ENCODE data around the gene ID2. TPM values are rescaled to one million over a fixed set of nuclear protein-coding genes. Genes with fewer than 3 reads are reported as not detected.

ID2 gene
- total RNA-seq, 1 experiment from 2014 or later = 90.9 TPM

DNA sequence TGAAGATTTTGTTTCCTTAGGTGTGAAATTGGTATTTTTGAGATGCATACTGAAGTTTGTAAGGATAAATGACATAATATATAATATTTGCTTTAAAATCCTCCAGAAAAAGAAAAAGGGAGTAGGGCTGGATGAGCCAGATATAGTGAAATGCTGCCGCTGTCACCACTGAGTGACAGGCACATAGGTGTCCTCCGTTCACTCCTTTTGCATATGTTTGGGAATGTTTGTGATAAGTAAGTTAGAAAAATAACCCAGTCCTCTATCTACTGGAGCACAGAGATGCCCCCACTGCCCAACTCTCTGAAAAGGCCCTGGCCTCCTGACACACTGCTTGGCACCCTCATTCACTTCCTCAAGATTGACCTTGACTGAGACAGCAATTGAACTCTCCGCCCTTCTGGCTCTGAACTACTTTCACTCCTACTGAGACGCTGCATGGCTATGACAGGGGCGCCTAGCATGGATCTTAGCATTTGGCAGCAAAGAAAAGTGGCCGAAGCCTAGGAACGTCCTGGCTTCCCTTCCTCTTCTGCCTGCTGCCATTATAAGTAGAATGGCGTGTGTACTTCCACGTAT, 10.1 kb downstream of the ID2 start:
- no peaks in the 10 kb centered on the region; the same call in 1 of the 2 replicates for H3K36me3 ChIP-seq (ENCODE audit: control insufficient read depth, insufficient read depth, low read length)
- H3K4me1 ChIP-seq = no peaks in the 10 kb centered on the region
- Mint-ChIP-seq H3K4me1 (ENCODE audit: low read depth, unreplicated experiment) (no peaks in the 10 kb centered on the region), H3K27me3 (ENCODE audit: insufficient read depth, unreplicated experiment) (no peaks in the 10 kb centered on the region), H3K9me3 (ENCODE audit: unreplicated experiment) (peaks cover 12% of the 10 kb centered on the region), H3K36me3 (ENCODE audit: insufficient read depth, unreplicated experiment) (no peaks in the 10 kb centered on the region), H3K27ac (ENCODE audit: unreplicated experiment) (no peak overlapping the region), H3K4me3 (ENCODE audit: unreplicated experiment) (no peak overlapping the region)
- no peaks in the 10 kb centered on the region for H3K9me3 ChIP-seq
- TF ChIP-seq, protein P1, sequence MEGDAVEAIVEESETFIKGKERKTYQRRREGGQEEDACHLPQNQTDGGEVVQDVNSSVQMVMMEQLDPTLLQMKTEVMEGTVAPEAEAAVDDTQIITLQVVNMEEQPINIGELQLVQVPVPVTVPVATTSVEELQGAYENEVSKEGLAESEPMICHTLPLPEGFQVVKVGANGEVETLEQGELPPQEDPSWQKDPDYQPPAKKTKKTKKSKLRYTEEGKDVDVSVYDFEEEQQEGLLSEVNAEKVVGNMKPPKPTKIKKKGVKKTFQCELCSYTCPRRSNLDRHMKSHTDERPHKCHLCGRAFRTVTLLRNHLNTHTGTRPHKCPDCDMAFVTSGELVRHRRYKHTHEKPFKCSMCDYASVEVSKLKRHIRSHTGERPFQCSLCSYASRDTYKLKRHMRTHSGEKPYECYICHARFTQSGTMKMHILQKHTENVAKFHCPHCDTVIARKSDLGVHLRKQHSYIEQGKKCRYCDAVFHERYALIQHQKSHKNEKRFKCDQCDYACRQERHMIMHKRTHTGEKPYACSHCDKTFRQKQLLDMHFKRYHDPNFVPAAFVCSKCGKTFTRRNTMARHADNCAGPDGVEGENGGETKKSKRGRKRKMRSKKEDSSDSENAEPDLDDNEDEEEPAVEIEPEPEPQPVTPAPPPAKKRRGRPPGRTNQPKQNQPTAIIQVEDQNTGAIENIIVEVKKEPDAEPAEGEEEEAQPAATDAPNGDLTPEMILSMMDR (IDR thresholded peaks at IDR 0.05; ENCODE audit: insufficient read depth in 1 of 2, low read depth in 1 of 2, low read length in 1 of 2, severe bottlenecking in 1 of 2, unreplicated experiment in 1 of 2) = no peak
- CTCF ChIA-PET = no interaction called here
- DNase-seq = no peak
- no TSS peak for BruUV-seq (replicated peaks)
- no peak overlapping the region for H3K4me3 ChIP-seq (ENCODE audit: low read depth, low read length)
- no peaks in the 10 kb centered on the region for H3K27me3 ChIP-seq (replicated peaks; ENCODE audit: control insufficient read depth, insufficient read depth, low read length)
- POLR2A ChIA-PET = no interaction called here
- intact Hi-C loops (cut with micrococcal nuclease; ENCODE audit: unreplicated experiment) = no loop called here

GRCh38 chr2:8692783-8693156, 10.9 kb downstream of the ID2 start:
- ChIA-PET POLR2A (no interaction called here), CTCF (no interaction called here)
- Histone ChIP-seq H3K36me3 (ENCODE audit: control insufficient read depth, insufficient read depth, low read length) (no peaks in the 10 kb centered on the region; the same call in 1 of the 2 replicates), H3K4me3 (ENCODE audit: low read depth, low read length) (no peak overlapping the region), H3K9me3 (no peaks in the 10 kb centered on the region), H3K4me1 (no peaks in the 10 kb centered on the region), H3K27me3 (replicated peaks; ENCODE audit: control insufficient read depth, insufficient read depth, low read length) (no peaks in the 10 kb centered on the region)
- no peak for DNase-seq
- intact Hi-C loops (cut with micrococcal nuclease; ENCODE audit: unreplicated experiment) = no loop called here
- Mint-ChIP-seq H3K27me3 (ENCODE audit: insufficient read depth, unreplicated experiment) (no peaks in the 10 kb centered on the region), H3K4me1 (ENCODE audit: low read depth, unreplicated experiment) (no peaks in the 10 kb centered on the region), H3K9me3 (ENCODE audit: unreplicated experiment) (peaks cover 5% of the 10 kb centered on the region), H3K4me3 (ENCODE audit: unreplicated experiment) (no peak overlapping the region), H3K27ac (ENCODE audit: unreplicated experiment) (no peak overlapping the region), H3K36me3 (ENCODE audit: insufficient read depth, unreplicated experiment) (no peaks in the 10 kb centered on the region)
- TF ChIP-seq, protein P1 (IDR thresholded peaks at IDR 0.05; ENCODE audit: insufficient read depth in 1 of 2, low read depth in 1 of 2, low read length in 1 of 2, severe bottlenecking in 1 of 2, unreplicated experiment in 1 of 2) = no peak
- no TSS peak for BruUV-seq (replicated peaks)

- peak in 1 of 2 experiments; percentile 26 for DNase-seq
- Mint-ChIP-seq H3K27ac (ENCODE audit: unreplicated experiment) (no peak overlapping the region), H3K4me1 (ENCODE audit: low read depth, unreplicated experiment) (no peaks in the 10 kb centered on the region), H3K27me3 (ENCODE audit: insufficient read depth, unreplicated experiment) (no peaks in the 10 kb centered on the region), H3K9me3 (ENCODE audit: unreplicated experiment) (no peaks in the 10 kb centered on the region), H3K36me3 (ENCODE audit: insufficient read depth, unreplicated experiment) (no peaks in the 10 kb centered on the region), H3K4me3 (ENCODE audit: unreplicated experiment) (no peak overlapping the region)
- H3K4me3 ChIP-seq (ENCODE audit: low read depth, low read length) = no peak overlapping the region
- ChIA-PET POLR2A (no interaction called here), CTCF (interaction anchor here (0.9 kb wide), 1 partner anchor 66 kb away, joined by 5 read pairs; no protein-coding TSS in a partner anchor)
- H3K36me3 ChIP-seq (ENCODE audit: control insufficient read depth, insufficient read depth, low read length) = no peaks in the 10 kb centered on the region; the same call in 1 of the 2 replicates
- no peaks in the 10 kb centered on the region for H3K4me1 ChIP-seq
- intact Hi-C loops (cut with micrococcal nuclease; ENCODE audit: unreplicated experiment) = no loop called here
- TF ChIP-seq, protein P1 (IDR thresholded peaks at IDR 0.05; ENCODE audit: insufficient read depth in 1 of 2, low read depth in 1 of 2, low read length in 1 of 2, severe bottlenecking in 1 of 2, unreplicated experiment in 1 of 2) = peak in 1 of 2 experiments; percentile 14
- no peaks in the 10 kb centered on the region for H3K9me3 ChIP-seq
- no TSS peak for BruUV-seq (replicated peaks)
- H3K27me3 ChIP-seq (replicated peaks; ENCODE audit: control insufficient read depth, insufficient read depth, low read length) = no peaks in the 10 kb centered on the region
These were observed 11.4 kb downstream of the ID2 start for GRCh38 chr2:8693157-8693821.

All from Caco-2 (cell line).